SK-N-SH (cell line): ENCODE measurements around the gene OBP2A.

Experiments
- NRF1 ChIP-seq: IDR thresholded peaks from 2 replicates; pipeline ENCODE4 v1.6.1; 2012; ENCODE audit warnings: low read depth, mild to moderate bottlenecking, low read length
- TEAD4 ChIP-seq: IDR thresholded peaks from 2 replicates; pipeline ENCODE4 v1.4.0; 2012; ENCODE audit warnings: mild to moderate bottlenecking, borderline replicate concordance; ENCODE audit not compliant: insufficient read depth
- TF ChIP-seq, protein P1 (sequence below): fragments of 200-600 bp; sonication (generic); IDR thresholded peaks from 2 replicates; pipeline ENCODE4 v1.6.1; 2017; ENCODE audit warnings: antibody characterized with exemption, mild to moderate bottlenecking, moderate library complexity

- TF ChIP-seq, protein P1, sequence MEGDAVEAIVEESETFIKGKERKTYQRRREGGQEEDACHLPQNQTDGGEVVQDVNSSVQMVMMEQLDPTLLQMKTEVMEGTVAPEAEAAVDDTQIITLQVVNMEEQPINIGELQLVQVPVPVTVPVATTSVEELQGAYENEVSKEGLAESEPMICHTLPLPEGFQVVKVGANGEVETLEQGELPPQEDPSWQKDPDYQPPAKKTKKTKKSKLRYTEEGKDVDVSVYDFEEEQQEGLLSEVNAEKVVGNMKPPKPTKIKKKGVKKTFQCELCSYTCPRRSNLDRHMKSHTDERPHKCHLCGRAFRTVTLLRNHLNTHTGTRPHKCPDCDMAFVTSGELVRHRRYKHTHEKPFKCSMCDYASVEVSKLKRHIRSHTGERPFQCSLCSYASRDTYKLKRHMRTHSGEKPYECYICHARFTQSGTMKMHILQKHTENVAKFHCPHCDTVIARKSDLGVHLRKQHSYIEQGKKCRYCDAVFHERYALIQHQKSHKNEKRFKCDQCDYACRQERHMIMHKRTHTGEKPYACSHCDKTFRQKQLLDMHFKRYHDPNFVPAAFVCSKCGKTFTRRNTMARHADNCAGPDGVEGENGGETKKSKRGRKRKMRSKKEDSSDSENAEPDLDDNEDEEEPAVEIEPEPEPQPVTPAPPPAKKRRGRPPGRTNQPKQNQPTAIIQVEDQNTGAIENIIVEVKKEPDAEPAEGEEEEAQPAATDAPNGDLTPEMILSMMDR = peak; percentile 75
- TF ChIP-seq NRF1 (no peak), TEAD4 (no peak)
Measured at GRCh38 chr9:135504262-135505243, 41.4 kb upstream of the OBP2A start.
